ENCODE results near the gene KRT80.

GRCh38 chr12:52142431-52142830 lies 49.4 kb downstream of the KRT80 start:
- TF ChIP-seq CTCF (IDR thresholded peaks at IDR 0.05): no peak
- TF ChIP-seq POLR2A (IDR thresholded peaks at IDR 0.05): no peak
- no peak for TF ChIP-seq POLR2AphosphoS5 (IDR thresholded peaks at IDR 0.05)
